OCI-LY1 (cell line): ENCODE results near the gene ZFX.

Source experiments
- H2AFZ ChIP-seq: fragments of 200-600 bp; sonication (generic), shearing (Covaris generic); 2 replicates; pipeline ENCODE4 v1.6.0; 2014; ENCODE audit warnings: antibody characterized with exemption, mild to moderate bottlenecking, low read length
- H3F3A ChIP-seq: fragments of 200-600 bp; sonication (generic), shearing (Covaris generic); 2 replicates; pipeline ENCODE4 v1.6.0; 2014; ENCODE audit warnings: mild to moderate bottlenecking, antibody characterized with exemption, low read length, moderate library complexity; ENCODE audit not compliant: insufficient read depth
- H3K27ac ChIP-seq: fragments of 200-600 bp; sonication (generic); 2 replicates; pipeline ENCODE4 v1.5.1; 2014; ENCODE audit warnings: low read length, mixed run types, mild to moderate bottlenecking, low read depth; ENCODE audit not compliant: poor library complexity, severe bottlenecking
- H3K27me3 ChIP-seq: fragments of 200-600 bp; sonication (generic); 2 replicates; pipeline ENCODE4 v1.6.0; 2014; ENCODE audit warnings: antibody characterized with exemption, mild to moderate bottlenecking, low read length, moderate library complexity; ENCODE audit not compliant: insufficient read depth
- H3K36me3 ChIP-seq: fragments of 200-600 bp; sonication (generic); 2 replicates; pipeline ENCODE4 v1.6.1; 2014; ENCODE audit warnings: mild to moderate bottlenecking, antibody characterized with exemption, low read length, moderate library complexity, mixed read lengths; ENCODE audit not compliant: insufficient read depth
- H3K4me1 ChIP-seq: fragments of 200-600 bp; sonication (generic); 2 replicates; pipeline ENCODE4 v1.5.1; 2014; ENCODE audit warnings: mild to moderate bottlenecking, low read length, moderate library complexity; ENCODE audit not compliant: insufficient read depth, severe bottlenecking
- H3K4me2 ChIP-seq: fragments of 200-600 bp; sonication (generic), shearing (Covaris generic); 2 replicates; pipeline ENCODE4 v1.6.1; 2014; ENCODE audit warnings: low read length
- H3K4me3 ChIP-seq: fragments of 200-600 bp; sonication (generic); 2 replicates; pipeline ENCODE4 v1.5.1; 2014; ENCODE audit warnings: low read length, low read depth, mild to moderate bottlenecking, mixed read lengths; ENCODE audit not compliant: poor library complexity, severe bottlenecking
- H3K79me2 ChIP-seq: fragments of 200-600 bp; shearing (Covaris generic); 2 replicates; pipeline ENCODE4 v1.6.1; 2016; ENCODE audit warnings: mixed run types, low read length, mixed read lengths; ENCODE audit not compliant: insufficient read depth
- H3K9ac ChIP-seq: fragments of 200-600 bp; sonication (generic), shearing (Covaris generic); 2 replicates; pipeline ENCODE4 v1.6.1; 2014; ENCODE audit warnings: mild to moderate bottlenecking, low read length, mixed read lengths
- H3K9me2 ChIP-seq: fragments of 200-600 bp; sonication (generic), shearing (Covaris generic); 2 replicates; pipeline ENCODE4 v1.6.1; 2014; ENCODE audit warnings: low read depth, mild to moderate bottlenecking, low read length, mixed read lengths
- H3K9me3 ChIP-seq: fragments of 200-600 bp; shearing (Covaris generic); 2 replicates; pipeline ENCODE4 v1.6.1; 2014; ENCODE audit warnings: low read length, mixed read lengths
- H4K20me1 ChIP-seq: fragments of 200-600 bp; sonication (generic), shearing (Covaris generic); 2 replicates; pipeline ENCODE4 v1.6.0; 2016; ENCODE audit warnings: mild to moderate bottlenecking, low read length; ENCODE audit not compliant: insufficient read depth
- EZH2 ChIP-seq: fragments of 200-600 bp; sonication (generic), shearing (Covaris generic); IDR thresholded peaks from 2 replicates; pipeline ENCODE4 v1.8.0; 2017; ENCODE audit warnings: borderline replicate concordance, mixed run types, mild to moderate bottlenecking, antibody characterized with exemption, low read length, moderate library complexity, mixed read lengths
- TF ChIP-seq, protein P1 (sequence below): fragments of 200-600 bp; sonication (generic), shearing (Covaris generic); IDR thresholded peaks from 2 replicates; pipeline ENCODE4 v1.5.1; 2017; ENCODE audit warnings: mild to moderate bottlenecking, antibody characterized with exemption, low read length, moderate library complexity, mixed read lengths

ZFX gene

DNA sequence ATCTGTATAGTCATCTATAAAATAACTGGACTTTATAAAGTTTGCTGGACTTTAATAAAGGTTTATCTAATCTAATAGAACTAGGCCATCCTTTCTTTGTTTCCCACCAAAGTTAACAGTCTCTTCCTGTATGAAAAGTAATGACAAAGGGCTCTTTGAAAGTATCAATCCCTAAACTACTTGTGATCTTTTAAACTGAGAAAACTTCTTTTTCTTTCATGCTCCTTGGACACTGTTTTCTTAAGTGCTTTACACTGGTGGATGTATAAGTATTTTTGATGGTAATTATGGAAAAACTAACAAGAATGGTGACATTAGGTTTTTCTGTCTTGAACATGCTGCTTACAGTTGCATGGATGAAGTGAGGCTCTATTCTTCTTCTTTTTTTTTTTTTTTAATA is 2.4 kb upstream of the ZFX start:
- H2AFZ ChIP-seq: no peak overlapping the region
- H3K4me2 ChIP-seq: no peak overlapping the region
- H3K9me3 ChIP-seq: no peaks in the 10 kb centered on the region
- H3K4me1 ChIP-seq: peaks cover 36% of the 10 kb centered on the region
- no peaks in the 10 kb centered on the region for H3K9me2 ChIP-seq
- peak overlapping the region; percentile 10 for H3K27ac ChIP-seq
- TF ChIP-seq, protein P1, sequence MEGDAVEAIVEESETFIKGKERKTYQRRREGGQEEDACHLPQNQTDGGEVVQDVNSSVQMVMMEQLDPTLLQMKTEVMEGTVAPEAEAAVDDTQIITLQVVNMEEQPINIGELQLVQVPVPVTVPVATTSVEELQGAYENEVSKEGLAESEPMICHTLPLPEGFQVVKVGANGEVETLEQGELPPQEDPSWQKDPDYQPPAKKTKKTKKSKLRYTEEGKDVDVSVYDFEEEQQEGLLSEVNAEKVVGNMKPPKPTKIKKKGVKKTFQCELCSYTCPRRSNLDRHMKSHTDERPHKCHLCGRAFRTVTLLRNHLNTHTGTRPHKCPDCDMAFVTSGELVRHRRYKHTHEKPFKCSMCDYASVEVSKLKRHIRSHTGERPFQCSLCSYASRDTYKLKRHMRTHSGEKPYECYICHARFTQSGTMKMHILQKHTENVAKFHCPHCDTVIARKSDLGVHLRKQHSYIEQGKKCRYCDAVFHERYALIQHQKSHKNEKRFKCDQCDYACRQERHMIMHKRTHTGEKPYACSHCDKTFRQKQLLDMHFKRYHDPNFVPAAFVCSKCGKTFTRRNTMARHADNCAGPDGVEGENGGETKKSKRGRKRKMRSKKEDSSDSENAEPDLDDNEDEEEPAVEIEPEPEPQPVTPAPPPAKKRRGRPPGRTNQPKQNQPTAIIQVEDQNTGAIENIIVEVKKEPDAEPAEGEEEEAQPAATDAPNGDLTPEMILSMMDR: no peak
- no peak for TF ChIP-seq EZH2
- no peaks in the 10 kb centered on the region for H4K20me1 ChIP-seq
- H3K4me3 ChIP-seq: no peak overlapping the region
- H3K79me2 ChIP-seq: peaks cover 17% of the 10 kb centered on the region
- H3K27me3 ChIP-seq: no peaks in the 10 kb centered on the region
- no peaks in the 10 kb centered on the region for H3F3A ChIP-seq
- H3K9ac ChIP-seq: no peak overlapping the region
- H3K36me3 ChIP-seq: no peaks in the 10 kb centered on the region

DNA sequence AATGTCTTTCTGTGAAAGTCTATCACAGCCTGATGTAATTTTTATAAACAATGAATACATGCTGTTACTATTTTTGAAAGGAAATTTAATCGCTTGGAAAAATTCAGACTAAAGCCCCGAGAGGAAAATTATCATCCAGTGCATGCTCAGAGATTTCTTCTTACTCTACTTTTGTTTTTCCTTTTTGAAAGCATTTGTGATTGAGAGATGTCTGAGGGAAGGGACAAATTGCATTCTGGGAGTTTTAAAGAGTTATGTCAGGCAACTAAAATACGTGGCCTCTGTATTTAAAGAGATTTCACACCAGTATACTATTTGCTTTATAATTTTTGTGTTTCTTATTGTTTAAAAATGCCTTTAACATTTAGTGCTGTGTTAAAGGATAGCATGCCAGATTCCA is 1.4 kb upstream of the ZFX start:
- no peaks in the 10 kb centered on the region for H3K27me3 ChIP-seq
- peaks cover 27% of the 10 kb centered on the region for H3K79me2 ChIP-seq
- H3K9me3 ChIP-seq: no peaks in the 10 kb centered on the region
- no peak overlapping the region for H2AFZ ChIP-seq
- no peaks in the 10 kb centered on the region; the same call in 1 of the 2 replicates for H3K36me3 ChIP-seq
- peak overlapping the region; percentile 92 for H3K9ac ChIP-seq
- H3F3A ChIP-seq: no peaks in the 10 kb centered on the region
- TF ChIP-seq EZH2: no peak
- TF ChIP-seq, protein P1: no peak
- H3K4me3 ChIP-seq: peak overlapping the region; percentile 93
- peaks cover 45% of the 10 kb centered on the region for H3K4me1 ChIP-seq
- H3K27ac ChIP-seq: peak overlapping the region; percentile 81
- H4K20me1 ChIP-seq: no peaks in the 10 kb centered on the region
- no peaks in the 10 kb centered on the region for H3K9me2 ChIP-seq
- H3K4me2 ChIP-seq: peak overlapping the region; percentile 96

DNA sequence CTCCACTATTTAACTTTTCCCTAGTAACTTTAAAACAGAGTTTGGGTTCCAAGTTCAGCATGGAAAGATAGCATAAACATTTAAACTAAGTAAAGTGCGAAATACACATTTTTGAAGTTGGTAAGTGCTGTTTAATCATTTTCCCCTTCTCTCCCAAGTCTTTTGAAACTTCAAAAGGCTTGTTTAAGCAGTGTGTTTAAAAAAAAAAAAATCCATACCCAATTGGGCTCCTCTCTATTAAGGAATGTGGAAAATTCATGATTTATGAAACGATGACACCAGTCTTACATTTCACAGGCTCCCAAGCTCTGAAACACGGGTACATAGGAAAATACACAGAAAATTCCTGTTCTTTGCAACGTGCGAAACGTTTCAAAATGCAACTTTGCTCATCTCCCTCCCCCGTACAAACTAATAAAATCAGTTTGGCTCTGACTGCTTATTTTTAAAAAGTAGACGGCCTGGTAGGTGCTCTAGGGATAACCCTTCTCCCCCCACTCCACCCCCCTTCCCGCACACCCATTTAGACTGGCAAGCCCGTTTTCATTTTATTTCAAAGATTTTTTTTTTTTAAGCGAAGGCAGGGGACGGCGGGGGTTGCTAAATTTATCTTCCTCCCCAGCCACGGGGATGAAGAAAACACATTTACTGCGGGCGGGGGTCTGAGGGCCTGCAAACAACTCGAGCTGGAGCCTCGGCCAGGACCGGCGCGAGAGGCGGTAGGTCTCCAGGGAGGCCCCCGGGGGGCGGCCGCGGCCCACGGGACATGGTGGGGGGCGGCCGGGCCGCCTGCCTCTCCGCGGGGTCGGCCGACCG is 786 bp upstream of the ZFX start:
- peaks cover 3% of the 10 kb centered on the region; the same call in 1 of the 2 replicates for H3K36me3 ChIP-seq
- H3K27me3 ChIP-seq: no peaks in the 10 kb centered on the region
- H3K79me2 ChIP-seq: peaks cover 33% of the 10 kb centered on the region
- TF ChIP-seq EZH2: no peak
- peak overlapping the region; percentile 92 for H3K9ac ChIP-seq
- H3K9me3 ChIP-seq: no peaks in the 10 kb centered on the region
- no peak overlapping the region for H2AFZ ChIP-seq
- H3K4me3 ChIP-seq: peak overlapping the region; percentile 93
- H3K27ac ChIP-seq: peak overlapping the region; percentile 81
- H3K4me2 ChIP-seq: peak overlapping the region; percentile 96
- peaks cover 51% of the 10 kb centered on the region for H3K4me1 ChIP-seq
- H3K9me2 ChIP-seq: no peaks in the 10 kb centered on the region
- H3F3A ChIP-seq: no peaks in the 10 kb centered on the region
- H4K20me1 ChIP-seq: no peaks in the 10 kb centered on the region
